Stimulated activated naive CD4-positive, alpha-beta T cell (primary cell): ENCODE data around the gene SRGAP2B.
"Not testable (repeated sequence)": the region's sequence is repeated elsewhere in the genome, so short reads cannot be mapped to it uniquely, and the experiment has no call there.

Experiments
- DNase-seq, 6 experiments: peaks; one replicate each; lab custom pipeline; 2025; lab: John Stamatoyannopoulos, UW

Gene SRGAP2B

DNA sequence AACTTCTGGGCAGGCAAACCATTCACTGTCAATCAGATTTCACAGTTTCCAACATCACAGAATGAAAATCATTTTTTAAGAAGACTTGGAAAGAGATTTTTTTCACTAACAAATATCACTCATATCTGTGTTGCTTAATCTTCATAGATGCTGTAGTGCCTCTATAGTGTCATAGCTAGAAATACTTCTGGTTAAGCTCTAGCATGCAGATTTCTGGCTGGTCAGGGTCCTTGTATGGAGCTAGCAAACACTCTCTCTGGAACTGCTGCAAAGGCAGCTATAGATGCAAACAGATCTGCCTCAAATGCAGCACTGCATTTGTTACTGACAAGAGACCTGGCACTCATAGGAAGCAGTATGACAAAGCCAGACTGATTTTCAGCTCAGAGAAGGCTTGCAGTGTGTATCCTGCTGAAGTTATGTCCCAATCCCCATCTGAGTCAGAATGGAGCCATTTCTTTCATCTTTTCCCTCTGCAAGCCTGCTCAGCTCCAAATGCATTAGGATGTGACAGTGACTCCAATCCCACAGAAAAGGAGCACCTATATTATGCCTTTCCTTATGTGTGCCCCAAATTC is 99.2 kb downstream of the SRGAP2B start:
- DNase-seq, result not testable (repeated sequence)

- not testable (repeated sequence) for DNase-seq
Measured at GRCh38 chr1:144992915-144993314, 102.2 kb downstream of the SRGAP2B start.

DNA sequence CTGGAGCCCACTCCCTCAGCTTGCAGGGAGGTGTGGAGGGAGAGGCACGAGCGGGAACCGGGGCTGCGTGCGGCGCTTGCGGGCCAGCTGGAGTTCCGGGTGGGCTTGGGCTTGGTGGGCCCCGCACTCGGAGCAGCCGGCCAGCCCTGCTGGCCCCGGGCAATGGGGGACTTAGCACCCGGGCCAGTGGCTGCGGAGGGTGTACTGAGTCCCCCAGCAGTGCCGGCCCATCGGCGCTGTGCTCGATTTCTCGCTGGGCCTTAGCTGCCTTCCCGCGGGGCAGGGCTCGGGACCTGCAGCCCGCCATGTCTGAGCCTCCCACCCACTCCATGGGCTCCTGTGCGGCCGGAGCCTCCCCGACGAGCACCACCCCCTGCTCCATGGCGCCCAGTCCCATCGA is 104.5 kb downstream of the SRGAP2B start:
- DNase-seq, result not testable (repeated sequence)

DNA sequence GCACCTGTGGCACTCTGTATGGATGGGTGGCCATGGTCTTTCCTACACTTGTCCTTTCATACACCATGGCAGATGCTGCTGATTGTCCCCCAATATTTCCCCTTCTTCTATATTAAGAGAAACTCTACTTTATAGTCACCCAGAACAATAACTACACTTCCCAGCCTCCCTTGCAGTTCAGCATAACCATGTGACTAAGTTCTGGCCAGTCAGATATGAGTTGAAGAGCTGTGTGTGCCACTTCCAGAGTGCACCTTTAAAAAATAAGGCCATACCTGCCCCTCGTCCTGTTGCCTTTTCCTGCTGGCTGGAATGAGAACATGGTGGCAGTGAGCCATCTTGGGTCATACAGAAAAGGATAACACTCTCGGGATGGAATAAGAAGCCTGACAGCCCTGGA is 108.0 kb downstream of the SRGAP2B start:
- DNase-seq, result not testable (repeated sequence)

DNA sequence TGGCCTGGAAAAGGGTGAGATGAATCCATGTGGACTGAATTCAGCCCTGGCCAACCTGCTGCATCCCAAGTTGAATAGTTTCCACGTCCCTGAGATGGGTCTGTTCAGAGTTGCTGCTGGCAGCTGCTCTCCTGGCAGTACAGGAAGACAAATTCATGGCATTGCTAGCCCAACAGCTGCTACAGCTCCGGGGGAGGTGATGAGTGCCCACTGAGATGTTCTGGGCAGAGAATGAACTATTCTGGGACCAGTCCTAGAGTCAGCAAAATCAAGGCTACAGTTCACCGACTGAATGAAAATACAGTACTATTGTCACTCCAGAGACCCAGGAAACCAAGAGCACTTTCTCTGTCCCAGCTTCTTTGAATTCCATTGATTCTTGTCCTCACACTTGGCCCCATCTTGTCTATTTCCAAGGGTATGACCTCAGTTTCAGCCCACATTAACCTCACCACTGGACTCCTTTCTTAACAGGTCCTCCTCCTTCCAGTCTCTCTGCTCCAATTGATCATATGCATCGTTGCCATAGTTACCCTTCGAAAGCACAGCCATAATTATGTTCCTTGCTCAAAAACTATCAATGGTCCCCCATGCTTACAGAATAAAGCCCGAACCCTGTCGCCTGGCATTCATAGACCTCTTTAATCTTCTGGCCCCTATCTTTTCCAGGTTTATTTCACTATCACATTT is 108.8 kb downstream of the SRGAP2B start:
- not testable (repeated sequence) for DNase-seq

DNA sequence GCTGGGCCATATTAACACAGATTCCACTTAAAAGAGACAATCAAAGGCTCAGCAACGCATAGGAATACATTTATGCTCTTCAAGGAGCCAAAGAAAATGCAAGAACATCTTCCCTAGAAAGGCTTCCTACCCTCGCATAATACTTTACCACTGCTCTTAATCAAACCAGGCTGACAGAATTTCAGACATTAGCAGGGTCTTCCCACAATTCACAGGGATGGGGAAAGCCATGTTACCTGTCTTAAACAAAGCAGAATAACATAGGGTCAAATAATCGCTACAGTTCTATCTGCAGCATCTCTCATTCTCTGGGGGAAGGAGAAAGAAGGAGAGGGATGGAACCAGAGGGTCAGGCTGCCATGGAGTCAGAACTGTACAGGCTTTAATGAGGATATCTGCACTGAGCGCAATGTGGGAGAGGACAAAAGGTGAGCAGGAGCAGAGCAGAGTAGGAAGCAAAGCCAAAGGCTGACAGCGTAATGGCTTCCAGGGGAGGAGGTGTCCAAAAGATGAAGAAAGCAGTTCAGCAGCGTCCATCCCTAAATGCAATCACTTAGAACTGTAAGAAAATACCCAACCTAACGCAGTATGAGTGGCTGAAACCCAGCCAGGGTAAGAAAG is 109.5 kb downstream of the SRGAP2B start:
- DNase-seq, result not testable (repeated sequence)

DNA sequence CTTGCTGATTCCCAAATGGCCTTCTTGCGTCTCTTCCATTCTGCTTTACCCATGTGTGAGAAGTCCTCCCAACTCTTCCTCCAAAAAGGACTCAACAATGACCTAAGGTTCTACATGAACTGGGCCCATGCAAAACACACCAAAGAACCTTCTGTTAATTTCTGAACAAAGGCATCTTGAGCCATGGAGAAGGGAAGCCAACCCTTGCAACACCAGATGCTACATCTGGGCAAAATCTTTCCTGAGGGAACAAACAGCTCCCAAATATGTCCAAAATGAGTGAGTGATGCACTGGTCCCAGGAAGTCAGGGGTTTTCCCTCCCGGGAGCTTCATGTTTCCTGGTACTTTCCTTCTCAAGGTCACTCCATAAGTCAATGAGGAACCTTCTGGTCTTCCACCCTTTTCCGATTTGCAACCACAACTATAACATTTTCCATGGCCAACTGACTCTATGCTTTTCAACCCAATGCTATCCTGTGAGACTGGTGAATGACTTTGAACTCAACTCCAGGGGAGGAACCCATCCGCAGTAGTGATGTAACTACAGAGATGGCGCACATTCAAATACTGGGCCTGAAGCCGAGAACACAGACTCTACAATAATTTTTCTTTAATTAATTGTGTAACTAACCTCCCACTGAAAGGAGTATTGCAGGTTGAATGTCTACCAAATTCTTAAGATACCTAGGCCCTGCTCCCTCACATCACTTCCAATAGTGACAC is 112.2 kb downstream of the SRGAP2B start:
- DNase-seq, result not testable (repeated sequence)

GRCh38 chr1:144981157-144981556 is 114.0 kb downstream of the SRGAP2B start:
- DNase-seq, result not testable (repeated sequence)

DNA sequence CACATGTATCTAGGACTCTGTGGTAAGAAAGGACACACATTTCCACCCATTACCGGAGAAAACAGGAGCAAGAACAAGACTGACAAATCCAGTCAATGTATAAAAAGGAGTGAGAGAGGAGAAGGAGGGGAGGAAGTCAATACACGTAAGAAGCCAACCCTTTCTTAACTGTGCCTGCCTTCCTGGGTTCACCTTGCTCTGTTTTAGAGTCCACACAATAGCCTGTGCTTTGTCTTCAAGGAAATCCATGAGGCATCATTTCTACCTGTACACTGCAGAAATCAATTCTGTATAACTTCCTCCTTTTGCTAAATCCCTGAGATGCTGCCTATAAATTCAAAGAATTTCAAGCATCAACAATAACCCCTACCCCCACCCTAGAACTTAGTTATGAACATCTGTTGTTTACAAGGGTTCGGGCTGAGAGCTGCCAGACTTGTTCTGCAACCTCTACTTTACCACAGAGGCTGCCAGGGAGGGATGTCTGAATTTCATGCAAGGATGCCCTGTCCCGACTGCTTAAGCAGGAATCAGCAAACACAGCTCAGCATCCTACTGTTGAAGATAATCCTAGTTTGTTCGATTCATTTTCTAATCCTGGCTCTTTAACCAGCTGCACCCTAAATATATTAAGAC is 115.0 kb downstream of the SRGAP2B start:
- not testable (repeated sequence) for DNase-seq

DNA sequence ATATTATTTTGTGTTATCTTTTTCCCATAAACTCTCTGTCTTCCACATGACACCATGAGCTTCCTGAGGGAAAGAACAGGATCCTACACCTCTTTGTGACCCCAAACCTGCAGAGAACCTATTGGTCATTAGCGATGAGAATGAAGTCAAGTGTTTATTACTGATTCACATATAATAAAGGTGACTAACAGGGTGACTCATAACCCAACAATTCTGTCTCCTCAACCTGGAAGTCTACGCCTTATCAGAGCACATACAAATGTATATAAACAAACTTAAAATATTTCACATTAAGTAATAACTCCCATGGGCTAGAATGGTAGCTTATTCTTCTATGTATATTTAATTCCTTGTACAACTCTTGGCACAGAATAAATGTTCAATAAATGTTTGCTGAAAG is 117.3 kb downstream of the SRGAP2B start:
- not testable (repeated sequence) for DNase-seq

DNA sequence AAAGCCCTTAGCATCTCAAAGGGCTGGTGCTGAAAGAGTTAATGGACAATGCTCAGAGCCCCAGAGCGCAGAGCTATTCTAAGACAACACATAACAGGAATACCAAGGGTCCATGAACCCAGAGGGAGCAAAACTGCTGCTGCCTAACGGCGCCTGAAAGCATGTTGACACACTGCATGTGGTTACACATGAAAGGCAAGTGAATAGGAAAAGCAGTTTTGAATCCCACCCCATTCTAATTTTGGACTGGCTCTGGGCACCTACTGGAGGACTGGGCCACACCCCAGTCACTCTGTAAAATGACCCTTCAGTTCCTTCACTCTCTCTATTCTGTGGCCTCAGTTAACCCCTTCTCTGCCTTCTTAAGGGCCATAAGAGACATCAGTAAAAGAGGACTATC is 123.2 kb downstream of the SRGAP2B start:
- DNase-seq, result not testable (repeated sequence)

- not testable (repeated sequence) for DNase-seq
Measured at GRCh38 chr1:144966488-144966887, 128.6 kb downstream of the SRGAP2B start.

- DNase-seq, result not testable (repeated sequence)
Measured at GRCh38 chr1:144964765-144965164, 130.4 kb downstream of the SRGAP2B start.

DNA sequence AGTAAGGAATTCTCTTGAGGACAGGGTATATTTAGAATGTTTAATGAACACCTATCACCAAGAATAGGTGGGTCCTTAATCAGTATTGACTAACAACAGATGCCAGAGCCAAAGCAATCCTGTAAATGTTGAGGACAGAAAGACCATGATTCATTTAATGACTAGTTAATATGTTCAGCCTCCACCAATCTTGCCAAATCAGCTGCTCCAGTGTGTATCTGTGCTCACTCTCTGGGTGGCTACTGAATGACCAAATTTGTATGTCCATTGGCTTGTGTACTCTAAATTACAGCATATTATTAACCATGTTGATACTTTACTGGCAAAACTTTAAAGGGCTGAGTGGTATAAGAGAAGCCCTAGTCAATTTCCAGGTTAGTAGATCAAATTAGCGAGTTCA is 130.9 kb downstream of the SRGAP2B start:
- DNase-seq, result not testable (repeated sequence)

DNA sequence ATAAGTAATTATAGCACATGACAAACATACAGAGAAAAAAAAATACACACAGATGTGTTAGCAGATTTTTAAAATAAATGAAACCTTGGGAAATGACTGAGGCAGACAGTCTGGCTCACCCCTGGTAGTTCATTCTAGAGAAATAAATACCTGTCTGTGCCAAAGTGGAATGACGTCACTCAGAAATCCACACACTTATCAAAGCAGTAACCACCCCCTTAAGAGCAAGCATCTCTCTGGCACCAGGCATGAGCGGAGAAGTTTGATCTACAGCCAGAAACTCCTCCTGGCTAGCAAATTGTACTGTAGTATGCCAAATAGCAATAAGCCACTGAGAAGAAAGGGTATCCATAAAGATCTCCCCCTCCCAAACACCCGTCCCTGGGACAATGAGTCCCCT is 131.6 kb downstream of the SRGAP2B start:
- DNase-seq, result not testable (repeated sequence)

GRCh38 chr1:144961604-144962583 is 133.2 kb downstream of the SRGAP2B start:
- DNase-seq, result not testable (repeated sequence)

- DNase-seq, result not testable (repeated sequence)
Measured at GRCh38 chr1:144960929-144961488, 134.1 kb downstream of the SRGAP2B start.

DNA sequence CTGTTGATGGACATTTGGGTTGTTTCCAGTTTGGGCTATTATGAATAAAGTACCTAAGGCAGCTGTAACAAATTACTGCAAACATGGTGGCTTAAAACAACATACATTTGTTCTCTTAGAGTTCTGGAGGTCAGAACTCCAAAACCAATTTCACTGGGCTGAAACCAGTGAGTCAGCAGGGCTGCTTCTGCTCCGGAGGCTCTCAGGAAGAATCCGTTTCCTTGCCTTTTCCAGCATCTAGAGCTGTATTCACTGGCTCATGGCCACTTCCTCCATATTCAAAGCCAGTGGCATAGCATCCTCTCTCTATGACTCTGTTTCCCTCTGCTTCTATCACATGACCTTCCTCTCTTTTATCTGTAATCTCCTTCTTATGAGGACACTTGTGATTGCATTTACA is 146.7 kb downstream of the SRGAP2B start:
- not testable (repeated sequence) for DNase-seq

DNA sequence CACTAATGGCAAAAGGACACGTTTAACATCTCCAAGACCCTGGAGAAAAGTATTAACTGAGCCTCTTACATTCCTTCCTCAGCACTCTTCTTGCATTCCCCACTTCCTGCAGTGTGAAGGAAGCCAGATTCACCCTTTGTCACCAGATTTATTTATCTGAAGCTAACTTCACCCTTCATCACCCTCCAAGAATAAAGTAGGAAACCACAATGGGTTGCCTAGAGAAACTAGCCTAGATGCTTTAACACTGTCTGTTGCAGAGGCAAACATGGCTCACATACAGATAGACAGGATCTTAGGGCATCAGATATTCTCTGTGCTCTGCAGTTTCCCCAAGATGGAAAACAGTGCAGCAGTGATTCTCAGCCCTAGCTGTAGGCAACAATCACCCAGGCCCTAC is 147.6 kb downstream of the SRGAP2B start:
- DNase-seq, result not testable (repeated sequence)
